ENCODE measurements around the gene GORASP1.
A peak's percentile ranks its signal among the peaks of the same experiment; 100 is the strongest.

- TF ChIP-seq CTCF (IDR thresholded peaks at IDR 0.05 in 8 of 11, conservative IDR thresholded peaks at IDR 0.05 in 3 of 11) (peak in 2 of 11 experiments; percentile 7 to 31), POLR2A (IDR thresholded peaks at IDR 0.05) (no peak), POLR2AphosphoS5 (IDR thresholded peaks at IDR 0.05) (peak; percentile 88 to 92 (median 91))
These were observed at the start of gene GORASP1, which contains the start of gene TTC21A for GRCh38 chr3:39107388-39108199.

Measured in spleen (tissue), 7 donors.